Measurements from ENCODE around the gene PRPH.

- TF ChIP-seq, protein P1, sequence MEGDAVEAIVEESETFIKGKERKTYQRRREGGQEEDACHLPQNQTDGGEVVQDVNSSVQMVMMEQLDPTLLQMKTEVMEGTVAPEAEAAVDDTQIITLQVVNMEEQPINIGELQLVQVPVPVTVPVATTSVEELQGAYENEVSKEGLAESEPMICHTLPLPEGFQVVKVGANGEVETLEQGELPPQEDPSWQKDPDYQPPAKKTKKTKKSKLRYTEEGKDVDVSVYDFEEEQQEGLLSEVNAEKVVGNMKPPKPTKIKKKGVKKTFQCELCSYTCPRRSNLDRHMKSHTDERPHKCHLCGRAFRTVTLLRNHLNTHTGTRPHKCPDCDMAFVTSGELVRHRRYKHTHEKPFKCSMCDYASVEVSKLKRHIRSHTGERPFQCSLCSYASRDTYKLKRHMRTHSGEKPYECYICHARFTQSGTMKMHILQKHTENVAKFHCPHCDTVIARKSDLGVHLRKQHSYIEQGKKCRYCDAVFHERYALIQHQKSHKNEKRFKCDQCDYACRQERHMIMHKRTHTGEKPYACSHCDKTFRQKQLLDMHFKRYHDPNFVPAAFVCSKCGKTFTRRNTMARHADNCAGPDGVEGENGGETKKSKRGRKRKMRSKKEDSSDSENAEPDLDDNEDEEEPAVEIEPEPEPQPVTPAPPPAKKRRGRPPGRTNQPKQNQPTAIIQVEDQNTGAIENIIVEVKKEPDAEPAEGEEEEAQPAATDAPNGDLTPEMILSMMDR (IDR thresholded peaks at IDR 0.05 in 2 of 3, conservative IDR thresholded peaks at IDR 0.05 in 1 of 3; ENCODE audit: control insufficient read depth in 2 of 3, extremely low read depth in 1 of 3, insufficient read depth in 1 of 3, low read depth in 3 of 3, low read length in 3 of 3) = no peak
- TF ChIP-seq NFIC (IDR thresholded peaks at IDR 0.05; ENCODE audit: low read depth, low read length) = no peak
- no peak for TF ChIP-seq SREBF2 (IDR thresholded peaks at IDR 0.05; ENCODE audit: low read length)
- TF ChIP-seq MYB (IDR thresholded peaks at IDR 0.05; ENCODE audit: borderline replicate concordance, low read depth, low read length) = no peak
- TF ChIP-seq ZBTB33 (IDR thresholded peaks at IDR 0.05) = no peak
- TF ChIP-seq PAX8 (IDR thresholded peaks at IDR 0.05) = no peak
- no peak for TF ChIP-seq TCF7 (IDR thresholded peaks at IDR 0.05; ENCODE audit: borderline replicate concordance)
- TF ChIP-seq ZNF274 (IDR thresholded peaks at IDR 0.05; ENCODE audit: insufficient read depth, insufficient read length) = no peak
- TF ChIP-seq ZZZ3 (IDR thresholded peaks at IDR 0.05; ENCODE audit: control insufficient read depth, insufficient read length, low read depth) = no peak
- no peak for TF ChIP-seq EGR1 (IDR thresholded peaks at IDR 0.05; ENCODE audit: borderline replicate concordance in 1 of 2, low read depth in 2 of 2, low read length in 2 of 2)
- no peak for TF ChIP-seq POLR2A (IDR thresholded peaks at IDR 0.05; ENCODE audit: low read depth, low read length)
- TF ChIP-seq, protein P2, sequence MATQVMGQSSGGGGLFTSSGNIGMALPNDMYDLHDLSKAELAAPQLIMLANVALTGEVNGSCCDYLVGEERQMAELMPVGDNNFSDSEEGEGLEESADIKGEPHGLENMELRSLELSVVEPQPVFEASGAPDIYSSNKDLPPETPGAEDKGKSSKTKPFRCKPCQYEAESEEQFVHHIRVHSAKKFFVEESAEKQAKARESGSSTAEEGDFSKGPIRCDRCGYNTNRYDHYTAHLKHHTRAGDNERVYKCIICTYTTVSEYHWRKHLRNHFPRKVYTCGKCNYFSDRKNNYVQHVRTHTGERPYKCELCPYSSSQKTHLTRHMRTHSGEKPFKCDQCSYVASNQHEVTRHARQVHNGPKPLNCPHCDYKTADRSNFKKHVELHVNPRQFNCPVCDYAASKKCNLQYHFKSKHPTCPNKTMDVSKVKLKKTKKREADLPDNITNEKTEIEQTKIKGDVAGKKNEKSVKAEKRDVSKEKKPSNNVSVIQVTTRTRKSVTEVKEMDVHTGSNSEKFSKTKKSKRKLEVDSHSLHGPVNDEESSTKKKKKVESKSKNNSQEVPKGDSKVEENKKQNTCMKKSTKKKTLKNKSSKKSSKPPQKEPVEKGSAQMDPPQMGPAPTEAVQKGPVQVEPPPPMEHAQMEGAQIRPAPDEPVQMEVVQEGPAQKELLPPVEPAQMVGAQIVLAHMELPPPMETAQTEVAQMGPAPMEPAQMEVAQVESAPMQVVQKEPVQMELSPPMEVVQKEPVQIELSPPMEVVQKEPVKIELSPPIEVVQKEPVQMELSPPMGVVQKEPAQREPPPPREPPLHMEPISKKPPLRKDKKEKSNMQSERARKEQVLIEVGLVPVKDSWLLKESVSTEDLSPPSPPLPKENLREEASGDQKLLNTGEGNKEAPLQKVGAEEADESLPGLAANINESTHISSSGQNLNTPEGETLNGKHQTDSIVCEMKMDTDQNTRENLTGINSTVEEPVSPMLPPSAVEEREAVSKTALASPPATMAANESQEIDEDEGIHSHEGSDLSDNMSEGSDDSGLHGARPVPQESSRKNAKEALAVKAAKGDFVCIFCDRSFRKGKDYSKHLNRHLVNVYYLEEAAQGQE (IDR thresholded peaks at IDR 0.05; ENCODE audit: low read depth, low read length) = no peak
Measured at GRCh38 chr12:49260571-49261363, 34.2 kb upstream of the PRPH start.
